Measurements from ENCODE around the gene CAMK4. TPM values are rescaled to one million over a fixed set of nuclear protein-coding genes. Genes with fewer than 3 reads are reported as not detected.

Gene CAMK4
- total and polyA plus RNA-seq, 9 of the 15 experiments (the other 6 are each of a cell fraction or from before 2014, with no cell fraction given), result 0.35 TPM; not detected in 8

GRCh38 chr5:111512375-111513130, 288.4 kb downstream of the CAMK4 start, which contains the start of gene STARD4 (continued):
- TF ChIP-seq MGA (IDR thresholded peaks at IDR 0.05), result no peak
- TF ChIP-seq MAX (CRISPR knock-in tag; IDR thresholded peaks at IDR 0.05), result peak; percentile 12; the same call in 1 of the 2 replicates
- TF ChIP-seq RBFOX2 (IDR thresholded peaks at IDR 0.05; ENCODE audit: low read depth, low read length), result peak; percentile 99
- no peak for TF ChIP-seq SMAD3 (CRISPR knock-in tag; conservative IDR thresholded peaks at IDR 0.05)
- TF ChIP-seq RB1 (IDR thresholded peaks at IDR 0.05; ENCODE audit: low read depth), result peak; percentile 52
- peak; percentile 63 for TF ChIP-seq PRDM10 (IDR thresholded peaks at IDR 0.05; ENCODE audit: partially characterized antibody)
- peak; percentile 39 for TF ChIP-seq SP2 (IDR thresholded peaks at IDR 0.05; ENCODE audit: extremely low read depth, low read depth, low read length, poor library complexity, severe bottlenecking)
